GM19468 (cell line): Measurements from ENCODE around the gene LRRC8D.
"Not testable (repeated sequence)": the region's sequence is repeated elsewhere in the genome, so short reads cannot be mapped to it uniquely, and the experiment has no call there.

ENCODE experiments used
- ATAC-seq: cut with Tn5 transposase; IDR thresholded peaks from one replicate; pipeline ENCODE4 v1.9.1; 2021; ENCODE audit warnings: mild to moderate bottlenecking, moderate library complexity, moderate number of reproducible peaks; ENCODE audit not compliant: unreplicated experiment; ENCODE audit errors: extremely low read depth

The LRRC8D gene

DNA sequence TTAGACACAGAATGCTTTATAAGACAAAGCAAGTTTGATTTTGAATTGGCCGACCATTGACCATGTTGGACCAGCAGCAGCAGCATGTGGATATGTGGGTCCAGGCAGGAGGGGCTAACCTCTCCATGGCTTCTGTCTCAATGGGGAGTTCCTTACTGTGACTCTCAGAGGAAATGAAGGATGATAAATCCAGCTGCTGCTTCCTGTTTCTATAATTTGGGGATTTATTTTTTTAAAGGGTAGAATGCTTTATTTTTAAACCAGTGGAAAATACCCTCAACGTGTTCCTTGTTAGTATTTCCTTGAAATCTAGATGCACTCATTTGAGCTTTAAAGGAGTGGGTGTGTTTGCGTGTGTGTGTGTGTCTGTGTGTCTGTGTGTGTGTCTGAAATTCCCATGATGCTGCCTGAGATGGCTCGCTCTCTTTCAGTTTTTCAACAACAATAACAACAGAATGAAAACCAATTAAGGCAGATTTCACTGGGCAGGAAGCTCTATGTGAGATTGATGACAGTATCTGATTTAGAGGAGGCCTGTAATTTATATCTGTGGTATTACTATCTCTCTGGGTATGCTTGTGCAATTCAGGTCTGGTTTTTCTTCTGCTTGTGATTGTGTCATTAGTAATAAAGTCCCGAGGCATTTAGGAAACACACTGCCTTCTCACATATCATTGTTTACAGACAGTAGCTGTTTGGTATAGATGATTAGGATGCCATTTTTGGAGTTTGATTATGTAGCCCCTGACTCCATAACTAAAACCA lies 88.0 kb downstream of the LRRC8D start:
- ATAC-seq, result no peak

DNA sequence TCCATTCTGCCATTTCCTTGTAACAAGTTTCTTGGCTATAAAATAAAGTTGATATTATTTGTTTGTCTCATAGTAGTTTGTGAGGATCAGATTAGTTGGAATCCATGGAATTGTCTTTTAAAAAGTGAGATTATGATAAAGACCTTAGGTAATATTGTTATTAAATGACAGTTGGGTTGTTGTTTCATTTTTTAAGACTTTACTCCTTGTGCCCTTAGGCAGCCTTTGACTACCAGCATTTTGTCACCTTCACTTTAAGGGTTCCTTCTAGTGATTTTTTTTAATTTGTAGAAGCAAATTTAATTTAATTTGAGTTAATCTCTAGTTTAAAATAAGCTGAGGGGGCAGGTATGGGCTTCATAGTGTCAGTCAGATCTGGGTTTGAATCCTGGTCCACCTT lies 89.4 kb downstream of the LRRC8D start:
- ATAC-seq, result no peak

DNA sequence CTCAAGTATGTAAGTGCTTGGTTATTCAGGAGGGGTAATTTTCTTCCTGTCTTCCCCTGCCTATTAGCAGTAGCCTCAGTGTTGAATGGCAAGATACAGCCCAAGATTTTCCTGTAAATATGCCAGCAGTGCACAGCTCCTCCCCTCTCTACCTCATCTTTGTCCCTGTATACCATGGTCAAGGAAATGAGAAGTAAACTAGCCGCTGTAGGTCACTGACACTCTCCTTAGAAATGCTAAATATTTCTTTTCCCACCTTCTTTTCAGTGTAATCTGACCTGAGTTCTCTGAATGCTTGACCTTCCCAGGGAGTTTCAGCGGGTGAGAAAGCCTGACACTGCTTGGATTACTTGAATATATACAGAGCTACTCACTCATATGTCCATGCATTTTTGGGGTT lies 89.9 kb downstream of the LRRC8D start:
- ATAC-seq, result no peak

DNA sequence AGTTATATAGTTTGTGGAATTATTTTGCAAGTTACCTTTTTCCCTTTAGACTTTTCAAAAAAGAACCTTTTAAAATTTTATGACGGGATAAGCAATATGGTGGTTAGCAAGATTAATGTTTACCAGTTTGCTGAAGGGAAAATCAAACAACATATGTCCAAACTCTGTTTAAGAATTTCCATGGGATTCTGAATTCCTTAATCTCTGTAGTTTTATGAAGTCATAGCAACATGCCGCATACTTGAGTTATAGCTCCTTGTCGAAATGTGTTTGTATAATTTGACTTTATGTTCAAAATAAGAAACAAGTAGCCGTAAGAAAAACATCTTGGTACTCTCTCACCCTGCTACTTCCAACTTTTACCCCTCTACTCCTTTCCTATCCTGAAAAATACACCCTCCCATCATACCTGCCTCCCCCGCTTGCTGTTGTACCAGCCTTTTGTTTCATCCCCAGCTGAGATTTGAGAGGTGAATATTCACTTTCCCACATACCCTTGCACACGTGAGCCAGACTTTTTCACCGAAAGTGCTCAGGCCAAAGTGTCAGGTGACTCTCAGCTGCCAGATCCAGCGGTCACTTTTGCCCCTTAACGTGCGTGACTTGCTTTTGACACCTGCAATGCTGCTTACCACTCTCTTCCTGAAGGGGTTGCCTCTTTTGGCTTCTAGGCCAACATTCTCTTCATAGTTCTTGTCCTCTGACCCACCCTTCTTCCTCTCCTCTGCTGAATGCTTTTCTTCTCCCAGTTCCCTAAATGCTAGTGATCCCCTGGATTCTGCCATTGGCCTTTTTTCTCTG lies 90.6 kb downstream of the LRRC8D start:
- no peak for ATAC-seq

DNA sequence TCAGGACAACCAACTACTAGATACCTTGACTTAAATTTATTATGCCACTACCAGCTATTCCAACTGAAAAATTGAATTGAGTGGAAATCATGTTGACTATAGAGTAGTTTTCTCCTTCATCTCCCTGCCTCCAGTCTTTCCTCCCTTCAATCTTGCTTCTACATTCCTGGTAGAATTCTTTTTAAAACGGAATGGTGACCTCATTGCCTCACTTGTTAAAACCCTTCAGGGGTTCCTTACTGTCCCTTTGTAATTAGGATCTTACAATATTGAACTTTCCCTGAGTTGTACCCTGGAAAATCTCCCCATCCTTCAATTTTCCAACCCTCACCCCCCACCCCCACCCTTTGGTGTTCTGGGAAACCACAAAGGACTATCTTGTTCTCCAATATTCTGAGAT lies 91.2 kb downstream of the LRRC8D start:
- ATAC-seq, result no peak

DNA sequence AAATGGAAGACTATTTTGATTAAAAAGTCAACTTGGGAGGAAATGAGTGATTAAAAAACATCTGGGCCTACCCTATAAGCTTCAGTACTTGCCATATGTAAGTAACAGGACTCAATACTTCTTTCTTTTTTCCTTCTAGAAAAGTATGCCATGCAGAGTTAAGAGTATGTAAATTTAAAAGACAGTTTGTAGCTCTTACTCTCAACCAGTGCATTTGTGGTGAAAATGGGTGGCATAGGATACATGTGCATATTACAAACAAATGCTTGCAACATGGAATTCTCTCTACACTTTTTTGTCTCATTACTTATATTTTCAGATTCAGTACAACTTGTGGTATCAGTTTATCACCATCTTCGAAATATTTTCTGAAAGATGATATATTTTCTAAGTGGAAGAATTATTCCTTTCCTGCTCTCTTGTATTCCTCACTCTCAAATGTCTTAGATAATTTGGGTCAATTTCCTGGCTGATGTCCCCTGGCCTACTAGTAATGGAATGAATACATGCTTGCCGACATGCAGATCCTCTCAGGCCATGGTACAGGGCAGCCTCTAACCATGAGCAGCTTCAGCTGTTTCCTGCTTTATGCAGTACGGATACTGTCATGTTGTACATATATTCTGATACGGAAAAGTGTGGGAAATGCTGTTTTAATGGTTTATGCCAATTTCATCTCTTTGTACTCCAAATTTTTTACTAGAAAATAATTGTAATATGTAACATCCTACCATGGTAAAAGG lies 92.7 kb downstream of the LRRC8D start:
- no peak for ATAC-seq

DNA sequence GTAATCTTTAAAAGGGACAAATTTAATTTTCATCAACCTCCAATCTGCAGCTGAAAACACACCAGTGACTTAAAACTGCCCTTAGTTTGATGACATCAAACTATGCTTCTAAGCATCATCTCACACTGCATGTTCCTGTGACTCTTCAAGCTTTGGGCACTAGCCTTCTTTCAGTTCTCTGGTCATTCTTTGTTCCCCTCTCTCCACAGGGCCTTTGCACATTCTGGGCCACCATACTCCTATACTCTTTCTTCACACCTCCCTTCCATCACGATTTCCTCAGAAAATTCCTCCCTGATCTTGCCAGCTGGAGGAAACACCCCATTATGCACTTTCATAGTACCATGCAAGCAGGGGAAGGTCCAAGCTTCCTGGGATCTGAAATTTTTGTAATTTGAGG lies 96.5 kb downstream of the LRRC8D start:
- no peak for ATAC-seq

DNA sequence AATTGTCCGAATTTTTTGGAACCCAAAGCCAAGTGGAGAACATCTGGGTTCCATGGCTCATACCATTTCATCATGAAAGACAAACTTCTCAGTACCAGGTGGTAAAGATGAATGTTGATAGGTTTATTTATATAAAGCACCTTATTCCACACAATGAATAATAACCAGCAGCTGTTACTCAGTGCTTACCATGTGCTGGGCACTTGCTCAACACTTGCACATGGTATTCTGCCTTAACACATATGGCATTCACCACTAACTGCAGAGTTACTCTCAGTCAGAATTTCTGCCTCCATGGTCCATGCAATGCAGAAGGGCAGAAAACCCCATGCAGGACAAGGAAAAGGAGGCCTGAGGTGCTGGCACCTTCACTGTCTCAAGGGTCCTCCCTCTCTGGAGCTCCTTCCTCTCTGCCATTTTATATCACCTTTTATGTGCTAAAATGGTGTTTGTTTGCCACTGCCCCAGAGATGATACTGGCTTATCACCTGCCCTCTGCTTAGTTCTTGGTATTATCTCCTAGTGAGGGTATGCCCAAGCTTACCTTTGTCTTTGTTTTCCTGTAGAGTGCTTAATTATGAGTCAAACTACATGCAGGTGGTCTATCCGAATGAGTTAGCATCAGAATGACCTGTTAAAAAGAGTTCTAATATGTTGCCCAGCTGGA lies 97.4 kb downstream of the LRRC8D start:
- ATAC-seq, result no peak

DNA sequence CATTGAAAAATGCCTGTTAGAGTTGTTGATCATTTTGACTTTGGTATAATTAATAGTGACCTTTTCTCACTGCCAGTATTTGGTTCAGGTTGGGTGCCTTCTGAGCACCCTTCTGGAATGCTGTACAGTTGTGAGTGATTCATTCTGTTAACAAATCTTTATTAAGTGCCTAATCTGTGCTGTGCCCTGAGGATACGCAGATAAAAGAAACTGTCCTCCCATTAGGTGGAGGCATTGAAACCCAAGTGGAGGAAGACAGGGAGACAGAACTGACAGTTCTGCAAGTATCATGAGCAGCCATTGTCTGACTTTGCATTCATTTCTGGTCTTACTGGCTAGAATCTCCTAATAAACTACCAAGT lies 97.9 kb downstream of the LRRC8D start:
- no peak for ATAC-seq

DNA sequence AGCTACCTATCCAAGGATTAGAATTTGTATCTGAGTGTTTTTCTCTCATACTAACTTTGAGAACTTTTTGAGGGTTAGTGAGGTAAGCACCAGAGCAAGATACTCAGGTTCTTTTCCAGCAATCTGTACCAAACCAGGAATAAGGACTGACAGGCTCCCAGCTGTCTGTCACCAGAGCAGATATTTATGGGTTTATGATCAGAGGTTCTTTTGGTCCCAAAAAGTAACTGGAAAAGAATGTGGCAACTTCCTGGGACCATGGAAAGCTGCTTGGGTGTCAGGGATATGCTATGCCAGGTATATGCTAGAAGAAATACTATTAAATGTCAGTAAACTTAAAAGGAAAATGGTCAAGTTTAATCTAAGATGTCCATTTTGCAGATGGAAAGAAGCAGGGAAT lies 98.3 kb downstream of the LRRC8D start:
- no peak for ATAC-seq

DNA sequence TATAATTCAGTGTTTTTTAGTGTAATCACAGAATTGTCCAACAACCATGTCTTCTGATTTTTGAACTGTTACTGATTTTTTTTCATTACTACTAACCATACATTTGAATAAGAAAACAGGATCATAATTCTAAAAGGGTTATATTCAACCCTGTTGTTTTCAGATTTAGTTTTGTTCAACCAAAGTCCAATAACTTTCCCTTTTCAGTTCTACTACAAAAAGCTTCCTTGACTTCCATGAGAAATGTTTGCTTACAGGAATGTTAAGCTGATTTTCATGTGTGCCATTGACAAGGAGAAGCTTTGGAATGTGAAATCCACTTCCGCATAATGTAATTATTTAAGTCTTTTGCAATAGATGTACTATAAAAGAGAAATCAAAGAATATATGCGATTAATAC lies 102.1 kb downstream of the LRRC8D start:
- no peak for ATAC-seq

DNA sequence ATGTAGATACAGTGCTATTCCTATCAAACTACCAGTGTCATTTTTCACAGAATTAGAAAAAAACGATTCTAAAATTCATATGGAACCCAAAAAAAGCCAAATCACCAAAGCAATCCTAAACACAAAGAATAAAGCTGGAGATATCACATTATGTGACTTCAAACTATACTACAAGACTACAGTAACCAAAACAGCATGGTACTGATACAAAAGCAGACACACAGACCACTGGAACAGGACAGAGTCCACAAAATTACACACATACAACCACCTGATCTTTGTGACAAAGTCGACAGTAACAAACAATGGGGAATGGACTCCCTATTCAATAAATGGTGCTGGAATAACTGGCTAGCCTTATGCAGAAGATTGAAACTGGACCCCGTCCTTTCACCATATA lies 102.7 kb downstream of the LRRC8D start:
- no peak for ATAC-seq

DNA sequence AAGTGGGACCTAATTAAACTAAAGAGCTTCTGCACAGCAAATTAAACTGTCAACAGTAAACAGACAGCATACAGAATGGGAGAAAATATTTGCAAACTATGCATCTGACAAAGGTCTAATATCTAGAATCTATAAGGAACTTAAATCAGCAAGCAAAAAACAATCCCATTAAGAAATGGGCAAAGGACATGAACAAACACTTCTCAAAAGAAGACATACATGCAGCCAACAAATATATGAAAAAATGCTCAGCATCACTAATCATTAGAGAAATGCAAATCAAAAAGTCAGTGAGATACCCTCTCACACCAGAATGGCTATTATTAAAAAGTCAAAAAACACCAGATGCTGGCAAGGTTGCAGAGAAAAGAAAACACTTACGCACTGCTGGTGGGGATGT lies 103.2 kb downstream of the LRRC8D start:
- not testable (repeated sequence) for ATAC-seq

DNA sequence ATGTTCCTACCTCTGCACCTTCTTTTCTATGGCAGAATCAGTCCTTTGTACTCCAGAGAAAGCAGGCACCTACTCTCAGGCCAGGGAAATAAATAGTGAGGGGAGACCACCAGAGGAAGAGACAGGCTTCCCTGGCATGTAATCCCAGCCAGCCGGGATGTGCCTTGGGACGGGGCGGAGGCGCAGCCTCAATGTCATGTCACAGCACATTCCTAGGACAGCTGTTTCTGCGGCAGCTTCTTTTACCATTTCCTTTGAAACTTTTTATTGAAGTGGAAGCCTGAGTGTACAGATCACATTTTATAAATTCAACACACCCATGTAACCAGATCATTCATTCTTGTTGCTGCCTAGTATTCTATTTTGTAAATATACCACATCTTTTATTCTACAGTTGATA lies 106.2 kb downstream of the LRRC8D start:
- ATAC-seq, result no peak

DNA sequence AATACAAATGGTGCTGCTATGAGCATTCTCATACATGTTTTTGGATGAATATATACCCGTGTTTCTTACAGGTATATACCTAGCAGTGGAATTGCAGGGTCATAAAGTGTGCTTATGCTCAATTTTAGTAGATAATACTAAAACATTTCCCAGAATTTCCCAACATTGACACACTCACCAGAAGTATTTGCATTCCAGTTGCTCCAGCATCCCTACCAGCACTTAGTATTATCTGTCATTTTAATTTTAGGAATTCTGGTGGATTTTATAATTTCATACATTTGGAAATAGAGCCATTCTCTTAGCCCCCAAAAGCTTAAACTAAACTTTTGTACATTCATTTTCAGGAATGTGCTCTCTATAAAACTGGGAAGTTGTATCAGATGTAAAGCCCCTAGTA lies 106.6 kb downstream of the LRRC8D start:
- ATAC-seq, result no peak

DNA sequence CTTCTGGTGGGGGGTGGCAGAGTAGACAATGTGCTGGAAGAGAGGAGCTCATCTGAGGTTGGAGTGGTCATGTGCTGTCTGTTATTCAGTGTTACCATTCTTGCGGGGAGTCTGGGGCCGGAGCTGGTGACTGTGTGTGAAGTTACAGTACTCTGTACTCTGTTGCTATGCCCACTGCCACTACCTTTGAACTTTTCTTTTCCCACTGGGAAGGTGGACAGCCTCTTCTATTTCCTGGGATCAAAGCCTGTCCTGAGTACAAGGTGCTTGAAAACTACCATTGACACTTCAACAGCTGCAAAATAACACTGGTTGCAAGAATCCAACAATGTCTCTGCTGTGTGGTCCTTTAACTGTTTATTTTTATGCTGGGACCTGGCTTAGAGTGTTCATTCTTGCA lies 107.7 kb downstream of the LRRC8D start:
- no peak for ATAC-seq

DNA sequence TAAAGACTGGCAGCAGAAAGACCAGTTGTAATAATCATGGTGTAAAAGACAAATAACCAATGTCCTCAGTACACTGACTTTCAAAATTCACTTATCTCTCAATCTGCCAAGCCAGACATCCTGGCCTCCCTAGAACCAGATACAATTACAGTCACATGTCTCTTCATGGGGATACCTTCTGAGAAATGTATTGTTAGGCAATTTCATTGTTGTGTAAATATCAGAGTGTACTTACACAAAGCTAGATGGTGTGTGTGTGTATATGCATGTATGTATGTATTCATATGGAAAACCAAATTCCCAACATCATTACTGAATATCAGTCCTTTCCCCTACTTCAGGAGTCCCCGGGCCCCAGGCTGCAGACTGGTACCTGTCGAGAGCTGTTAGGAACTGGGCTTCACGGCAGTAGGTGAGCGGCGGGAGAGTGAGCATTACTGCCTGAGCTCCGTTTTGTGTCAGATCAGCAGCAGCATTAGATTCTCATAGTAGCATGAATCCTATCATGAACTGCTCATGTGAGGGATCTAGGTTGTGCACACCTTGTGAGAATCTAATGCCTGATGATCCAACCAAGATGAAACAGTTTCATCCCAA lies 108.7 kb downstream of the LRRC8D start:
- ATAC-seq, result no peak

DNA sequence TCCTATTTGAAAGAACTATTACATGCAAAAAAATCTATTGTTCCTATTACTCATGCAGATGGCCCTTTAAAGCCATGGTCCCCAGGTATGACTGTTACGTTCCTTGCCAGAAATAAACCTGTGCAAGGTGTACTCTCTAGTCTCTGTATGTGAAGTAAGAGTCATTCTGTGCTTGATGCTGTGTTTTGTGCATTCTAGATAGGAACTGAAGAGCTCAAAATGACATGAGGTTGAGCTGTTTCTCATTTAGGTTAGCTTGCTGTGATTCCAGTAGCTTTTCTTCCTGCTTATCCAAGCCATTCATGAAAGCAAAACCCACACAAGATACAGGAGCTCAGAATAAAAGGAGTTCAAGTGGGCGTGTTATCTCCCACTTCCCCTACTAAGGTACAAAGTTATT lies 109.7 kb downstream of the LRRC8D start:
- ATAC-seq, result no peak

DNA sequence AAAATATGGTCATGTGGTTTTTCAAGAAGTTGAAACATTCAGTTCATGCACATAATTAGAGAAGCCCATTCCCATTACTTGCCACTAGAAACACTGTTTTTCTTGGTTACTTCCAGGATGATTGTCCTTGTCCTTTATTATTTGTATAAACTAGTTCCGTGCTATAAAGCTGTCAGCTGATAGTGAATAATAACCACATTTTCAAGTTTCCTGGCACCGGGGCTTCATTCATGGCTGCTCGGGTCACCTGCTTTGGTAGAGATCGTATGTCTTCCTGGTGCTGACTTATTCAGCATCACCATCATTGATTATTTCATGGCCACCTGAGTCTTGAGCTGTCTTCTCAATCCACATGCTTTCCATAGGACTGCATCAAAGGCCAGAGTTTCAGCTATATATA lies 111.1 kb downstream of the LRRC8D start:
- no peak for ATAC-seq
